DMS153 treated with DMSO at 0.1 percent for 48 hours (cell line): Measurements from ENCODE around the gene CSRNP2.
"Not testable (repeated sequence)": the region's sequence is repeated elsewhere in the genome, so short reads cannot be mapped to it uniquely, and the experiment has no call there.

Experiments used
- DNase-seq: peaks from one replicate; lab custom pipeline; 2025; ENCODE audit not compliant: unreplicated experiment; lab: John Stamatoyannopoulos, UW

Gene CSRNP2

GRCh38 chr12:51028126-51028812 is 55.1 kb downstream of the CSRNP2 start:
- DNase-seq: peak; percentile 28

GRCh38 chr12:51027342-51027835 is 56.0 kb downstream of the CSRNP2 start:
- no peak for DNase-seq

- DNase-seq: peak; percentile 90
These were observed 57.4 kb downstream of the CSRNP2 start, which contains the start of gene SLC11A2 for GRCh38 chr12:51025836-51026638. TSS of gene SLC11A2 (minus strand) at chr12:51026384. CDS start at chr12:51010728, 15,656 bp downstream.

GRCh38 chr12:51025338-51025835 is 58.0 kb downstream of the CSRNP2 start:
- DNase-seq: no peak

GRCh38 chr12:51023625-51024382 is 59.6 kb downstream of the CSRNP2 start:
- DNase-seq: no peak

GRCh38 chr12:51021694-51022093 is 61.7 kb downstream of the CSRNP2 start:
- no peak for DNase-seq

- no peak for DNase-seq
These were observed 62.8 kb downstream of the CSRNP2 start for GRCh38 chr12:51020448-51021182.

GRCh38 chr12:51019927-51020326 is 63.5 kb downstream of the CSRNP2 start:
- DNase-seq: no peak

- DNase-seq: no peak
These were observed 64.4 kb downstream of the CSRNP2 start for GRCh38 chr12:51018956-51019355.

- no peak for DNase-seq
These were observed 65.9 kb downstream of the CSRNP2 start for GRCh38 chr12:51017452-51017851.

GRCh38 chr12:51014467-51014866 is 68.9 kb downstream of the CSRNP2 start:
- not testable (repeated sequence) for DNase-seq

- DNase-seq: no peak
These were observed 70.0 kb downstream of the CSRNP2 start for GRCh38 chr12:51013441-51013840.

- no peak for DNase-seq
These were observed 70.7 kb downstream of the CSRNP2 start for GRCh38 chr12:51012570-51013236.

GRCh38 chr12:51011955-51012354 is 71.4 kb downstream of the CSRNP2 start:
- no peak for DNase-seq
